H1 (cell line): ENCODE data around the gene C5orf46. TPM values are rescaled to one million over a fixed set of nuclear protein-coding genes. Genes with fewer than 3 reads are reported as not detected.
A peak's percentile ranks its signal among the peaks of the same experiment; 100 is the strongest.

Experiments used
- CTCF ChIA-PET: fragments of 300-600 bp; sonication (Branson Sonifier 250); formaldehyde crosslinking; loops from one replicate; lab custom pipeline; 2021; ENCODE audit not compliant: partially characterized antibody; lab: Charles Lee
- POLR2A ChIA-PET: fragments of 300-600 bp; sonication (Branson Sonifier 250); formaldehyde crosslinking; loops from one replicate; lab custom pipeline; 2021; ENCODE audit warnings: inconsistent platforms; ENCODE audit not compliant: partially characterized antibody; lab: Charles Lee
- DNase-seq, 2 experiments: peaks; one replicate each; pipeline versions ENCODE4 v3.0.0 to v3.0.0-alpha.2; 2010 to 2022; ENCODE audit warnings: low spot score in 2 of 2, low read depth in 1 of 2, mixed read lengths in 1 of 2
- FAIRE-seq: peaks from 2 replicates; lab custom pipeline; 2011; peaks lifted over from hg19 to GRCh38; lab: Jason Lieb, UNC
- H2AFZ ChIP-seq: 2 replicates; pipeline ENCODE4 v1.8.1; 2012; ENCODE audit warnings: low read length, inconsistent platforms
- H2AK5ac ChIP-seq: 2 replicates; pipeline ENCODE4 v1.6.1; 2013; ENCODE audit warnings: low read depth, low read length
- H2BK120ac ChIP-seq: replicated peaks from 2 replicates; pipeline ENCODE3; 2013; ENCODE audit warnings: low read depth, low read length, inconsistent platforms
- H2BK12ac ChIP-seq: 2 replicates; pipeline ENCODE4 v1.6.1; 2013; ENCODE audit warnings: low read depth, low read length
- H2BK15ac ChIP-seq: 2 replicates; pipeline ENCODE4 v1.6.1; 2013; ENCODE audit warnings: low read length
- H2BK20ac ChIP-seq: 2 replicates; pipeline ENCODE4 v1.6.1; 2013; ENCODE audit warnings: low read length
- H2BK5ac ChIP-seq: 2 replicates; pipeline ENCODE4 v1.6.1; 2013; ENCODE audit warnings: low read depth, low read length
- H3K14ac ChIP-seq: 2 replicates; pipeline ENCODE4 v1.6.1; 2013; ENCODE audit warnings: inconsistent platforms; ENCODE audit not compliant: insufficient read length
- H3K18ac ChIP-seq: 2 replicates; pipeline ENCODE4 v1.6.1; 2013; ENCODE audit warnings: low read length; ENCODE audit errors: extremely low read depth
- H3K23ac ChIP-seq: 2 replicates; pipeline ENCODE4 v1.6.1; 2013; ENCODE audit warnings: inconsistent platforms; ENCODE audit not compliant: insufficient read length
- H3K23me2 ChIP-seq: 2 replicates; pipeline ENCODE4 v1.6.1; 2013; ENCODE audit warnings: low read depth, low read length
- H3K27ac ChIP-seq: 2 replicates; pipeline ENCODE4 v1.6.1; 2011; ENCODE audit warnings: low read depth, low read length, inconsistent platforms
- H3K27me3 ChIP-seq, 4 experiments: replicated peaks in 1 of 4; 1 replicate in 1 of 4; 2 replicates in 3 of 4; pipeline versions ENCODE4 v1.6.1 to v1.8.1; 2011 to 2013; ENCODE audit warnings: low read length in 3 of 4, mild to moderate bottlenecking in 3 of 4, inconsistent platforms in 2 of 4, mixed read lengths in 2 of 4, moderate library complexity in 1 of 4; ENCODE audit not compliant: control insufficient read depth in 3 of 4, insufficient read depth in 3 of 4; ENCODE audit errors: extremely low read depth in 1 of 4
- H3K36me3 ChIP-seq, 4 experiments: 2 replicates each; pipeline versions ENCODE4 v1.6.1 to v1.8.1; 2011 to 2013; ENCODE audit warnings: mild to moderate bottlenecking in 4 of 4, low read length in 3 of 4, moderate library complexity in 2 of 4, control low read depth in 1 of 4, inconsistent platforms in 1 of 4; ENCODE audit not compliant: insufficient read depth in 4 of 4, control insufficient read depth in 2 of 4
- H3K4ac ChIP-seq: replicated peaks from 2 replicates; pipeline ENCODE3; 2013; ENCODE audit warnings: low read length, low read depth, mixed read lengths, inconsistent platforms; ENCODE audit not compliant: insufficient read length
- H3K4me1 ChIP-seq, 4 experiments: replicated peaks in 1 of 4; 1 replicate in 1 of 4; 2 replicates in 3 of 4; pipeline versions ENCODE4 v1.6.1 to v1.8.1; 2011 to 2013; ENCODE audit warnings: low read length in 3 of 4, inconsistent platforms in 2 of 4, mixed read lengths in 1 of 4; ENCODE audit not compliant: insufficient read depth in 4 of 4, control insufficient read depth in 3 of 4
- H3K4me2 ChIP-seq, 2 experiments: 2 replicates each; pipeline versions ENCODE4 v1.6.1 to v1.8.1; 2011 to 2013; ENCODE audit warnings: low read depth in 2 of 2, low read length in 2 of 2, control low read depth in 1 of 2, inconsistent platforms in 1 of 2, mild to moderate bottlenecking in 1 of 2; ENCODE audit not compliant: insufficient read depth in 1 of 2
- H3K4me3 ChIP-seq, 4 experiments: fragments of 200-600, 300-600 bp in 1 of 4; sonication (generic), shearing (Covaris generic), sonication (Bioruptor Twin) in 1 of 4; 2 replicates each; pipeline versions ENCODE4 v1.5.1 to v1.8.1; 2011 to 2016; ENCODE audit warnings: low read length in 4 of 4, low read depth in 3 of 4, control low read depth in 2 of 4, inconsistent platforms in 2 of 4, mild to moderate bottlenecking in 2 of 4, mixed read lengths in 1 of 4, moderate library complexity in 1 of 4; ENCODE audit not compliant: insufficient read depth in 2 of 4; ENCODE audit errors: extremely low read depth in 1 of 4
- H3K56ac ChIP-seq: replicated peaks from 2 replicates; pipeline ENCODE3; 2013; ENCODE audit warnings: low read depth, mild to moderate bottlenecking, mixed read lengths, low read length, inconsistent platforms; ENCODE audit not compliant: insufficient read length
- H3K79me1 ChIP-seq: 2 replicates; pipeline ENCODE4 v1.6.1; 2013; ENCODE audit warnings: low read depth, low read length, control low read depth
- H3K79me2 ChIP-seq, 2 experiments: 2 replicates each; pipeline versions ENCODE4 v1.6.1 to v1.8.1; 2012 to 2013; ENCODE audit warnings: low read length in 2 of 2, mild to moderate bottlenecking in 2 of 2, inconsistent platforms in 1 of 2; ENCODE audit not compliant: insufficient read depth in 2 of 2, control insufficient read depth in 1 of 2
- H3K9ac ChIP-seq, 4 experiments: replicated peaks in 1 of 4; 1 replicate in 1 of 4; 2 replicates in 3 of 4; pipeline versions ENCODE4 v1.6.1 to v1.8.1; 2011 to 2013; ENCODE audit warnings: low read depth in 3 of 4, low read length in 3 of 4, control low read depth in 2 of 4, mild to moderate bottlenecking in 2 of 4, moderate library complexity in 2 of 4, inconsistent platforms in 1 of 4; ENCODE audit errors: extremely low read depth in 1 of 4
- H3K9me3 ChIP-seq, 2 experiments: 2 replicates each; pipeline versions ENCODE4 v1.6.1 to v1.8.1; 2012 to 2013; ENCODE audit warnings: mild to moderate bottlenecking in 2 of 2, moderate library complexity in 2 of 2, control low read depth in 1 of 2, inconsistent platforms in 1 of 2, low read depth in 1 of 2, low read length in 1 of 2, mixed read lengths in 1 of 2; ENCODE audit not compliant: insufficient read depth in 2 of 2
- H4K20me1 ChIP-seq, 2 experiments: replicated peaks in 1 of 2; 2 replicates each; pipeline versions ENCODE3 to v1.8.1; 2011 to 2013; ENCODE audit warnings: inconsistent platforms in 2 of 2, low read length in 2 of 2, mild to moderate bottlenecking in 1 of 2; ENCODE audit not compliant: insufficient read depth in 2 of 2, control insufficient read depth in 1 of 2
- H4K5ac ChIP-seq: 2 replicates; pipeline ENCODE4 v1.6.1; 2013; ENCODE audit warnings: low read length, low read depth, mixed read lengths, inconsistent platforms; ENCODE audit not compliant: insufficient read length
- H4K8ac ChIP-seq: 2 replicates; pipeline ENCODE4 v1.8.0; 2013; ENCODE audit warnings: mild to moderate bottlenecking, moderate library complexity, low read length, inconsistent platforms; ENCODE audit not compliant: insufficient read depth; ENCODE audit errors: extremely low read depth
- H4K91ac ChIP-seq: replicated peaks from 2 replicates; pipeline ENCODE3; 2013; ENCODE audit warnings: low read length, mixed read lengths, inconsistent platforms; ENCODE audit not compliant: insufficient read length
- CTCF ChIP-seq, 3 experiments: IDR thresholded peaks; 1 replicate in 2 of 3; 2 replicates in 1 of 3; pipeline versions ENCODE4 v1.5.1 to v1.6.1; 2011; ENCODE audit warnings: low read length in 3 of 3, mild to moderate bottlenecking in 3 of 3, inconsistent platforms in 2 of 3, low read depth in 1 of 3, moderate library complexity in 1 of 3; ENCODE audit not compliant: insufficient read depth in 1 of 3; ENCODE audit errors: control extremely low read depth in 1 of 3
- RFX5 ChIP-seq: IDR thresholded peaks from 2 replicates; pipeline ENCODE4 v1.6.1; 2011; ENCODE audit warnings: low read depth, low read length, improper control_type of control experiment, borderline replicate concordance
- SRF ChIP-seq: IDR thresholded peaks from 2 replicates; pipeline ENCODE4 v1.6.1; 2011; ENCODE audit warnings: mild to moderate bottlenecking, low read depth, low read length, moderate library complexity
- WGBS, 2 experiments: shearing (Covaris generic) in 1 of 2; methylation state at CpG; one replicate each; pipeline versions ENCODE4 v1.1.6 to v1.1.7; 2013 to 2015; ENCODE audit warnings: low lambda C conversion rate in 2 of 2, mixed read lengths in 2 of 2, inconsistent platforms in 1 of 2, low coverage in 1 of 2, missing lambda C conversion rate in 1 of 2; ENCODE audit not compliant: insufficient replicate concordance in 2 of 2, insufficient coverage in 1 of 2, insufficient read length in 1 of 2; ENCODE audit errors: extremely low coverage in 1 of 2, missing lambda C conversion rate in 1 of 2; 5-methylcytosine and 5-hydroxymethylcytosine counted together
- polyA plus RNA-seq, 7 experiments: library from polyadenylated mRNA; depleted of rRNA in 3 of 7; stranded (reverse) in 5 of 7; unstranded in 2 of 7; fragments of >200 nt in 5 of 7; fragments of 200-250 nt in 2 of 7; gene quantifications; 1 replicate in 5 of 7; 2 replicates in 1 of 7; 4 replicates in 1 of 7; pipeline versions ENCODE4 v1.2.1 to v1.2.3, GENCODE V29; 2011 to 2013; ENCODE audit warnings: missing spikeins in 2 of 7, mixed read lengths in 2 of 7
- total RNA-seq: library from RNA; stranded (reverse); fragmentation: NEBNext Ultra II Directional; extraction: Animal tissue kit (Norgen Biotek cat#: 25700); gene quantifications from 2 replicates; pipeline ENCODE4 v1.2.1, GENCODE V29; 2021

Gene C5orf46
- total and polyA plus RNA-seq, 2 of the 8 experiments (the other 6 are each of a cell fraction or from before 2014, with no cell fraction given), result not detected

- CTCF ChIA-PET, result interaction anchor here (0.7 to 17.4 kb wide), 12 partner anchors 9 to 108 kb away, joined by 3 to 163 read pairs (median 3); no protein-coding TSS in a partner anchor
- no peak overlapping the region for H3K14ac ChIP-seq
- peaks cover 0 to 20% (median 2%) of the 10 kb centered on the region in 4 experiments; a peak in 4 of 8 replicates for H3K36me3 ChIP-seq
- peaks cover 4% of the 10 kb centered on the region; the same call in 1 of the 2 replicates for H3K79me1 ChIP-seq
- H2BK15ac ChIP-seq, result peak overlapping the region; percentile 62; the same call in 1 of the 2 replicates
- WGBS, 2 experiments, result 95% methylated on average over 2 of the region's 2 CpGs; no CpG with 5 or more reads in 1 of the 2 experiments
- peak; percentile 81 for FAIRE-seq
- no peak overlapping the region; the same call in 1 of the 2 replicates for H2AK5ac ChIP-seq
- H2BK20ac ChIP-seq, result no peak overlapping the region
- TF ChIP-seq SRF (no peak), RFX5 (no peak), CTCF (IDR thresholded peaks at IDR 0.05; ENCODE audit: control extremely low read depth in 1 of 3, insufficient read depth in 1 of 3, low read depth in 1 of 3, low read length in 3 of 3) (no peak)
- no peak for DNase-seq
- no peak overlapping the region for H3K23ac ChIP-seq
- H2BK5ac ChIP-seq, result no peak overlapping the region
- no peak overlapping the region for H4K8ac ChIP-seq
- no peak overlapping the region for H4K91ac ChIP-seq
- H3K4me1 ChIP-seq, result peaks cover 5 to 15% (median 11%) of the 10 kb centered on the region in 4 experiments
- H4K5ac ChIP-seq, result no peak overlapping the region
- no peaks in the 10 kb centered on the region for H3K23me2 ChIP-seq
- no peak overlapping the region for H3K4me3 ChIP-seq
- no peaks in the 10 kb centered on the region for H4K20me1 ChIP-seq
- H3K4me2 ChIP-seq, result no peak overlapping the region
- no peak overlapping the region for H2BK120ac ChIP-seq
- no peaks in the 10 kb centered on the region for H3K27me3 ChIP-seq
- H2AFZ ChIP-seq, result no peak overlapping the region
- H3K56ac ChIP-seq, result no peak overlapping the region
- POLR2A ChIA-PET, result interaction anchor here (1.7 to 20.0 kb wide), 2 partner anchors 13 to 20 kb away, joined by 6 to 730 read pairs; no protein-coding TSS in a partner anchor
- no peak overlapping the region for H3K9ac ChIP-seq
- H3K27ac ChIP-seq, result no peak overlapping the region
- H3K9me3 ChIP-seq, result no peaks in the 10 kb centered on the region
- no peak overlapping the region for H3K18ac ChIP-seq
- no peak overlapping the region for H3K4ac ChIP-seq
- peaks cover 10 to 46% of the 10 kb centered on the region in 2 experiments; a peak in 3 of 4 replicates for H3K79me2 ChIP-seq
- no peak overlapping the region for H2BK12ac ChIP-seq
Observed at GRCh38 chr5:147880487-147880886, 25.9 kb downstream of the C5orf46 start.
